A673 (cell line): ENCODE data around the gene PTH2.

Experiments
- EZH2 ChIP-seq: fragments of 200-600 bp; sonication (generic); IDR thresholded peaks from 2 replicates; pipeline ENCODE4 v1.6.1; 2017; ENCODE audit warnings: borderline replicate concordance, low read depth, mild to moderate bottlenecking, mixed read lengths, antibody characterized with exemption, low read length; ENCODE audit not compliant: poor library complexity, severe bottlenecking
- TF ChIP-seq, protein P1 (sequence below): fragments of 300-800, 200-600 bp; sonication (generic); conservative IDR thresholded peaks from 2 replicates; pipeline ENCODE4 v1.5.1; 2017; ENCODE audit warnings: low read depth, mild to moderate bottlenecking, antibody characterized with exemption, low read length, moderate library complexity, mixed read lengths

DNA sequence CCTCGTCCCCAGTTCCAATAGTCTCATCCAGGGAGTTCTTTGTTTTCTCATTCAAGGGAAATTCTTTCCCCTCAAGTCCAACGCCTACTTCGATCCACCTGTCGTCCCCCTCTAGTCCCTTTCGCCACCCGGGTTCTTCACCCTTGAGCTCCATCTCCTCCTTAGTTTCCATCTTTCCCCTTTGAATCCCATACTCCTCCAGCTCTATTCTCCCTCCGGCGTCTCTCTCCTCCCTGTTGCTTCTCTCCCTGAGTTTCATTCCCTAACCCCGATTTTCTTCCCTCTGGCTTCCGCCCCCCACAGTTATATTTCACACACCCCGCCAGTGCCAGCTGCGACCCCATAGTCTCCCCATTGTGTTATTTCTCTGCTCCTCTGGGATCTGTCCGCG is 18.7 kb upstream of the PTH2 start:
- TF ChIP-seq, protein P1, sequence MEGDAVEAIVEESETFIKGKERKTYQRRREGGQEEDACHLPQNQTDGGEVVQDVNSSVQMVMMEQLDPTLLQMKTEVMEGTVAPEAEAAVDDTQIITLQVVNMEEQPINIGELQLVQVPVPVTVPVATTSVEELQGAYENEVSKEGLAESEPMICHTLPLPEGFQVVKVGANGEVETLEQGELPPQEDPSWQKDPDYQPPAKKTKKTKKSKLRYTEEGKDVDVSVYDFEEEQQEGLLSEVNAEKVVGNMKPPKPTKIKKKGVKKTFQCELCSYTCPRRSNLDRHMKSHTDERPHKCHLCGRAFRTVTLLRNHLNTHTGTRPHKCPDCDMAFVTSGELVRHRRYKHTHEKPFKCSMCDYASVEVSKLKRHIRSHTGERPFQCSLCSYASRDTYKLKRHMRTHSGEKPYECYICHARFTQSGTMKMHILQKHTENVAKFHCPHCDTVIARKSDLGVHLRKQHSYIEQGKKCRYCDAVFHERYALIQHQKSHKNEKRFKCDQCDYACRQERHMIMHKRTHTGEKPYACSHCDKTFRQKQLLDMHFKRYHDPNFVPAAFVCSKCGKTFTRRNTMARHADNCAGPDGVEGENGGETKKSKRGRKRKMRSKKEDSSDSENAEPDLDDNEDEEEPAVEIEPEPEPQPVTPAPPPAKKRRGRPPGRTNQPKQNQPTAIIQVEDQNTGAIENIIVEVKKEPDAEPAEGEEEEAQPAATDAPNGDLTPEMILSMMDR, result no peak
- TF ChIP-seq EZH2, result no peak
